ENCODE data around the gene CKAP5. TPM values are rescaled to one million over a fixed set of nuclear protein-coding genes. Genes with fewer than 3 reads are reported as not detected.

Gene CKAP5
- total RNA-seq, 1 experiment from 2014 or later, result 166 TPM

GRCh38 chr11:46894961-46895360 is 48.9 kb upstream of the CKAP5 start:
- CTCF ChIA-PET, result interaction anchor here (1.5 kb wide), 1 partner anchor 258 kb away, joined by 4 read pairs; no protein-coding TSS in a partner anchor

More at GRCh38 chr11:46894961-46895360, 48.9 kb upstream of the CKAP5 start:
- no TSS peak for BruUV-seq (replicated peaks)
- no peaks in the 10 kb centered on the region for H3K27me3 ChIP-seq (ENCODE audit: insufficient read depth, low read length)
- POLR2A ChIA-PET, result no interaction called here
- peaks cover 0 to 2% of the 10 kb centered on the region in 2 experiments; a peak in 2 of 4 replicates for H3K4me1 ChIP-seq (ENCODE audit: control insufficient read depth in 1 of 2, insufficient read depth in 2 of 2, low read length in 2 of 2)
- H3K9me2 ChIP-seq (ENCODE audit: insufficient read depth), result no peaks in the 10 kb centered on the region
- no peak overlapping the region for H3K27ac ChIP-seq (ENCODE audit: low read depth, low read length)
- TF ChIP-seq SP1 (IDR thresholded peaks at IDR 0.05; ENCODE audit: low read depth), result no peak
- no peak for TF ChIP-seq POLR2A (IDR thresholded peaks at IDR 0.05; ENCODE audit: borderline replicate concordance, extremely low read depth, insufficient read depth, insufficient read length)
- TF ChIP-seq EGR1 (IDR thresholded peaks at IDR 0.05; ENCODE audit: low read depth), result no peak
- TF ChIP-seq RAD21 (IDR thresholded peaks at IDR 0.05; ENCODE audit: low read depth), result no peak
- TF ChIP-seq, protein P1, sequence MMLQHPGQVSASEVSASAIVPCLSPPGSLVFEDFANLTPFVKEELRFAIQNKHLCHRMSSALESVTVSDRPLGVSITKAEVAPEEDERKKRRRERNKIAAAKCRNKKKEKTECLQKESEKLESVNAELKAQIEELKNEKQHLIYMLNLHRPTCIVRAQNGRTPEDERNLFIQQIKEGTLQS (IDR thresholded peaks at IDR 0.05), result no peak
- TF ChIP-seq, protein P2, sequence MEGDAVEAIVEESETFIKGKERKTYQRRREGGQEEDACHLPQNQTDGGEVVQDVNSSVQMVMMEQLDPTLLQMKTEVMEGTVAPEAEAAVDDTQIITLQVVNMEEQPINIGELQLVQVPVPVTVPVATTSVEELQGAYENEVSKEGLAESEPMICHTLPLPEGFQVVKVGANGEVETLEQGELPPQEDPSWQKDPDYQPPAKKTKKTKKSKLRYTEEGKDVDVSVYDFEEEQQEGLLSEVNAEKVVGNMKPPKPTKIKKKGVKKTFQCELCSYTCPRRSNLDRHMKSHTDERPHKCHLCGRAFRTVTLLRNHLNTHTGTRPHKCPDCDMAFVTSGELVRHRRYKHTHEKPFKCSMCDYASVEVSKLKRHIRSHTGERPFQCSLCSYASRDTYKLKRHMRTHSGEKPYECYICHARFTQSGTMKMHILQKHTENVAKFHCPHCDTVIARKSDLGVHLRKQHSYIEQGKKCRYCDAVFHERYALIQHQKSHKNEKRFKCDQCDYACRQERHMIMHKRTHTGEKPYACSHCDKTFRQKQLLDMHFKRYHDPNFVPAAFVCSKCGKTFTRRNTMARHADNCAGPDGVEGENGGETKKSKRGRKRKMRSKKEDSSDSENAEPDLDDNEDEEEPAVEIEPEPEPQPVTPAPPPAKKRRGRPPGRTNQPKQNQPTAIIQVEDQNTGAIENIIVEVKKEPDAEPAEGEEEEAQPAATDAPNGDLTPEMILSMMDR (IDR thresholded peaks at IDR 0.05 in 2 of 3, conservative IDR thresholded peaks at IDR 0.05 in 1 of 3; ENCODE audit: borderline replicate concordance in 1 of 3, insufficient read depth in 1 of 3, low read depth in 2 of 3, low read length in 2 of 3), result no peak
- TF ChIP-seq, protein P3, sequence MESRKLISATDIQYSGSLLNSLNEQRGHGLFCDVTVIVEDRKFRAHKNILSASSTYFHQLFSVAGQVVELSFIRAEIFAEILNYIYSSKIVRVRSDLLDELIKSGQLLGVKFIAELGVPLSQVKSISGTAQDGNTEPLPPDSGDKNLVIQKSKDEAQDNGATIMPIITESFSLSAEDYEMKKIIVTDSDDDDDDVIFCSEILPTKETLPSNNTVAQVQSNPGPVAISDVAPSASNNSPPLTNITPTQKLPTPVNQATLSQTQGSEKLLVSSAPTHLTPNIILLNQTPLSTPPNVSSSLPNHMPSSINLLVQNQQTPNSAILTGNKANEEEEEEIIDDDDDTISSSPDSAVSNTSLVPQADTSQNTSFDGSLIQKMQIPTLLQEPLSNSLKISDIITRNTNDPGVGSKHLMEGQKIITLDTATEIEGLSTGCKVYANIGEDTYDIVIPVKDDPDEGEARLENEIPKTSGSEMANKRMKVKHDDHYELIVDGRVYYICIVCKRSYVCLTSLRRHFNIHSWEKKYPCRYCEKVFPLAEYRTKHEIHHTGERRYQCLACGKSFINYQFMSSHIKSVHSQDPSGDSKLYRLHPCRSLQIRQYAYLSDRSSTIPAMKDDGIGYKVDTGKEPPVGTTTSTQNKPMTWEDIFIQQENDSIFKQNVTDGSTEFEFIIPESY (IDR thresholded peaks at IDR 0.05; ENCODE audit: extremely low read depth, insufficient replicate concordance, low read length), result no peak
- no peak for TF ChIP-seq CBX3 (IDR thresholded peaks at IDR 0.05; ENCODE audit: low read depth)
- TF ChIP-seq POLR2AphosphoS5 (IDR thresholded peaks at IDR 0.05; ENCODE audit: low read depth, low read length), result no peak
- TF ChIP-seq SIN3A (IDR thresholded peaks at IDR 0.05; ENCODE audit: low read depth), result no peak
- no peak for TF ChIP-seq EZH2phosphoT487 (IDR thresholded peaks at IDR 0.05; ENCODE audit: borderline replicate concordance)
- TF ChIP-seq ELF1 (IDR thresholded peaks at IDR 0.05; ENCODE audit: borderline replicate concordance, low read depth), result no peak
- TF ChIP-seq REST (IDR thresholded peaks at IDR 0.05; ENCODE audit: low read depth), result no peak
- TF ChIP-seq ZNF274 (IDR thresholded peaks at IDR 0.05; ENCODE audit: low read depth, low read length), result no peak
- TF ChIP-seq CEBPB (IDR thresholded peaks at IDR 0.05; ENCODE audit: low read depth), result no peak
- no peak for TF ChIP-seq ZFX (IDR thresholded peaks at IDR 0.05)
- TF ChIP-seq JUND (IDR thresholded peaks at IDR 0.05), result no peak
- no peak for ATAC-seq
- DNase-seq (ENCODE audit: low read depth, low spot score), result no peak
- H3K36me3 ChIP-seq (ENCODE audit: control insufficient read depth in 1 of 2, insufficient read depth in 2 of 2, low read length in 2 of 2), result 0 out of 4 replicates have a peak, but pooled peaks cover 0 to 5% of the 10 kb centered on the region in 2 experiments
- no peaks in the 10 kb centered on the region for H3K9me3 ChIP-seq (ENCODE audit: control insufficient read depth in 1 of 2, insufficient read depth in 1 of 2, low read depth in 1 of 2, low read length in 2 of 2)
- H3K4me3 ChIP-seq (replicated peaks in 1 of 2; ENCODE audit: low read depth in 1 of 2, low read length in 2 of 2), result no peak overlapping the region
- H3K4me2 ChIP-seq (ENCODE audit: low read length), result no peak overlapping the region
- no peaks in the 10 kb centered on the region for H4K20me1 ChIP-seq (ENCODE audit: insufficient read depth)
- intact Hi-C loops (cut with micrococcal nuclease), result no loop called here
- no peak overlapping the region for H3K9ac ChIP-seq (ENCODE audit: low read length)
- H2AFZ ChIP-seq (ENCODE audit: low read depth, low read length, poor library complexity, severe bottlenecking), result no peak overlapping the region
- RAD21 ChIA-PET (ENCODE audit: low non-redundant PET in 1 of 2, low total read pairs in 2 of 2, uncharacterized antibody in 2 of 2, unreplicated experiment in 2 of 2), result no interaction called here
- H3K79me2 ChIP-seq (ENCODE audit: insufficient read depth, low read length), result no peaks in the 10 kb centered on the region
